H1 (cell line): ENCODE results near the gene LHFPL6. TPM values are rescaled to one million over a fixed set of nuclear protein-coding genes. Genes with fewer than 3 reads are reported as not detected.

Experiments used
- CTCF ChIA-PET: fragments of 300-600 bp; sonication (Branson Sonifier 250); formaldehyde crosslinking; loops from one replicate; lab custom pipeline; 2021; ENCODE audit not compliant: partially characterized antibody; lab: Charles Lee
- POLR2A ChIA-PET: fragments of 300-600 bp; sonication (Branson Sonifier 250); formaldehyde crosslinking; loops from one replicate; lab custom pipeline; 2021; ENCODE audit warnings: inconsistent platforms; ENCODE audit not compliant: partially characterized antibody; lab: Charles Lee
- DNase-seq, 2 experiments: peaks; one replicate each; pipeline versions ENCODE4 v3.0.0 to v3.0.0-alpha.2; 2010 to 2022; ENCODE audit warnings: low spot score in 2 of 2, low read depth in 1 of 2, mixed read lengths in 1 of 2
- FAIRE-seq: peaks from 2 replicates; lab custom pipeline; 2011; peaks lifted over from hg19 to GRCh38; lab: Jason Lieb, UNC
- H2AFZ ChIP-seq: 2 replicates; pipeline ENCODE4 v1.8.1; 2012; ENCODE audit warnings: low read length, inconsistent platforms
- H2AK5ac ChIP-seq: 2 replicates; pipeline ENCODE4 v1.6.1; 2013; ENCODE audit warnings: low read depth, low read length
- H2BK120ac ChIP-seq: replicated peaks from 2 replicates; pipeline ENCODE3; 2013; ENCODE audit warnings: low read depth, low read length, inconsistent platforms
- H2BK12ac ChIP-seq: 2 replicates; pipeline ENCODE4 v1.6.1; 2013; ENCODE audit warnings: low read depth, low read length
- H2BK15ac ChIP-seq: 2 replicates; pipeline ENCODE4 v1.6.1; 2013; ENCODE audit warnings: low read length
- H2BK20ac ChIP-seq: 2 replicates; pipeline ENCODE4 v1.6.1; 2013; ENCODE audit warnings: low read length
- H2BK5ac ChIP-seq: 2 replicates; pipeline ENCODE4 v1.6.1; 2013; ENCODE audit warnings: low read depth, low read length
- H3K14ac ChIP-seq: 2 replicates; pipeline ENCODE4 v1.6.1; 2013; ENCODE audit warnings: inconsistent platforms; ENCODE audit not compliant: insufficient read length
- H3K18ac ChIP-seq: 2 replicates; pipeline ENCODE4 v1.6.1; 2013; ENCODE audit warnings: low read length; ENCODE audit errors: extremely low read depth
- H3K23ac ChIP-seq: 2 replicates; pipeline ENCODE4 v1.6.1; 2013; ENCODE audit warnings: inconsistent platforms; ENCODE audit not compliant: insufficient read length
- H3K23me2 ChIP-seq: 2 replicates; pipeline ENCODE4 v1.6.1; 2013; ENCODE audit warnings: low read depth, low read length
- H3K27ac ChIP-seq: 2 replicates; pipeline ENCODE4 v1.6.1; 2011; ENCODE audit warnings: low read depth, low read length, inconsistent platforms
- H3K27me3 ChIP-seq, 4 experiments: replicated peaks in 1 of 4; 1 replicate in 1 of 4; 2 replicates in 3 of 4; pipeline versions ENCODE4 v1.6.1 to v1.8.1; 2011 to 2013; ENCODE audit warnings: low read length in 3 of 4, mild to moderate bottlenecking in 3 of 4, inconsistent platforms in 2 of 4, mixed read lengths in 2 of 4, moderate library complexity in 1 of 4; ENCODE audit not compliant: control insufficient read depth in 3 of 4, insufficient read depth in 3 of 4; ENCODE audit errors: extremely low read depth in 1 of 4
- H3K36me3 ChIP-seq, 4 experiments: 2 replicates each; pipeline versions ENCODE4 v1.6.1 to v1.8.1; 2011 to 2013; ENCODE audit warnings: mild to moderate bottlenecking in 4 of 4, low read length in 3 of 4, moderate library complexity in 2 of 4, control low read depth in 1 of 4, inconsistent platforms in 1 of 4; ENCODE audit not compliant: insufficient read depth in 4 of 4, control insufficient read depth in 2 of 4
- H3K4ac ChIP-seq: replicated peaks from 2 replicates; pipeline ENCODE3; 2013; ENCODE audit warnings: low read length, low read depth, mixed read lengths, inconsistent platforms; ENCODE audit not compliant: insufficient read length
- H3K4me1 ChIP-seq, 4 experiments: replicated peaks in 1 of 4; 1 replicate in 1 of 4; 2 replicates in 3 of 4; pipeline versions ENCODE4 v1.6.1 to v1.8.1; 2011 to 2013; ENCODE audit warnings: low read length in 3 of 4, inconsistent platforms in 2 of 4, mixed read lengths in 1 of 4; ENCODE audit not compliant: insufficient read depth in 4 of 4, control insufficient read depth in 3 of 4
- H3K4me2 ChIP-seq, 2 experiments: 2 replicates each; pipeline versions ENCODE4 v1.6.1 to v1.8.1; 2011 to 2013; ENCODE audit warnings: low read depth in 2 of 2, low read length in 2 of 2, control low read depth in 1 of 2, inconsistent platforms in 1 of 2, mild to moderate bottlenecking in 1 of 2; ENCODE audit not compliant: insufficient read depth in 1 of 2
- H3K4me3 ChIP-seq, 4 experiments: fragments of 200-600, 300-600 bp in 1 of 4; sonication (generic), shearing (Covaris generic), sonication (Bioruptor Twin) in 1 of 4; 2 replicates each; pipeline versions ENCODE4 v1.5.1 to v1.8.1; 2011 to 2016; ENCODE audit warnings: low read length in 4 of 4, low read depth in 3 of 4, control low read depth in 2 of 4, inconsistent platforms in 2 of 4, mild to moderate bottlenecking in 2 of 4, mixed read lengths in 1 of 4, moderate library complexity in 1 of 4; ENCODE audit not compliant: insufficient read depth in 2 of 4; ENCODE audit errors: extremely low read depth in 1 of 4
- H3K56ac ChIP-seq: replicated peaks from 2 replicates; pipeline ENCODE3; 2013; ENCODE audit warnings: low read depth, mild to moderate bottlenecking, mixed read lengths, low read length, inconsistent platforms; ENCODE audit not compliant: insufficient read length
- H3K79me1 ChIP-seq: 2 replicates; pipeline ENCODE4 v1.6.1; 2013; ENCODE audit warnings: low read depth, low read length, control low read depth
- H3K79me2 ChIP-seq, 2 experiments: 2 replicates each; pipeline versions ENCODE4 v1.6.1 to v1.8.1; 2012 to 2013; ENCODE audit warnings: low read length in 2 of 2, mild to moderate bottlenecking in 2 of 2, inconsistent platforms in 1 of 2; ENCODE audit not compliant: insufficient read depth in 2 of 2, control insufficient read depth in 1 of 2
- H3K9ac ChIP-seq, 4 experiments: replicated peaks in 1 of 4; 1 replicate in 1 of 4; 2 replicates in 3 of 4; pipeline versions ENCODE4 v1.6.1 to v1.8.1; 2011 to 2013; ENCODE audit warnings: low read depth in 3 of 4, low read length in 3 of 4, control low read depth in 2 of 4, mild to moderate bottlenecking in 2 of 4, moderate library complexity in 2 of 4, inconsistent platforms in 1 of 4; ENCODE audit errors: extremely low read depth in 1 of 4
- H3K9me3 ChIP-seq, 2 experiments: 2 replicates each; pipeline versions ENCODE4 v1.6.1 to v1.8.1; 2012 to 2013; ENCODE audit warnings: mild to moderate bottlenecking in 2 of 2, moderate library complexity in 2 of 2, control low read depth in 1 of 2, inconsistent platforms in 1 of 2, low read depth in 1 of 2, low read length in 1 of 2, mixed read lengths in 1 of 2; ENCODE audit not compliant: insufficient read depth in 2 of 2
- H4K20me1 ChIP-seq, 2 experiments: replicated peaks in 1 of 2; 2 replicates each; pipeline versions ENCODE3 to v1.8.1; 2011 to 2013; ENCODE audit warnings: inconsistent platforms in 2 of 2, low read length in 2 of 2, mild to moderate bottlenecking in 1 of 2; ENCODE audit not compliant: insufficient read depth in 2 of 2, control insufficient read depth in 1 of 2
- H4K5ac ChIP-seq: 2 replicates; pipeline ENCODE4 v1.6.1; 2013; ENCODE audit warnings: low read length, low read depth, mixed read lengths, inconsistent platforms; ENCODE audit not compliant: insufficient read length
- H4K8ac ChIP-seq: 2 replicates; pipeline ENCODE4 v1.8.0; 2013; ENCODE audit warnings: mild to moderate bottlenecking, moderate library complexity, low read length, inconsistent platforms; ENCODE audit not compliant: insufficient read depth; ENCODE audit errors: extremely low read depth
- H4K91ac ChIP-seq: replicated peaks from 2 replicates; pipeline ENCODE3; 2013; ENCODE audit warnings: low read length, mixed read lengths, inconsistent platforms; ENCODE audit not compliant: insufficient read length
- BACH1 ChIP-seq: IDR thresholded peaks from 2 replicates; pipeline ENCODE4 v1.6.1; 2012; ENCODE audit warnings: low read length, improper control_type of control experiment
- BCL11A ChIP-seq, 2 experiments: IDR thresholded peaks; one replicate each; pipeline ENCODE4 v1.6.1; 2011; ENCODE audit warnings: low read depth in 2 of 2, low read length in 2 of 2, mild to moderate bottlenecking in 2 of 2
- BRCA1 ChIP-seq: IDR thresholded peaks from 2 replicates; pipeline ENCODE4 v1.6.1; 2012; ENCODE audit warnings: low read depth, low read length, improper control_type of control experiment
- POLR2AphosphoS5 ChIP-seq: IDR thresholded peaks from 2 replicates; pipeline ENCODE4 v1.6.1; 2011; ENCODE audit warnings: low read depth, low read length
- RBBP5 ChIP-seq: IDR thresholded peaks from 2 replicates; pipeline ENCODE4 v1.7.1; 2012; ENCODE audit warnings: low read depth, mild to moderate bottlenecking, inconsistent platforms, low read length, moderate library complexity, borderline replicate concordance
- SIX5 ChIP-seq: IDR thresholded peaks from 2 replicates; pipeline ENCODE4 v1.6.1; 2011; ENCODE audit warnings: mild to moderate bottlenecking, low read depth, low read length
- SP2 ChIP-seq: IDR thresholded peaks from 2 replicates; pipeline ENCODE4 v1.6.1; 2012; ENCODE audit warnings: mild to moderate bottlenecking, low read length, inconsistent platforms
- WGBS, 2 experiments: shearing (Covaris generic) in 1 of 2; methylation state at CpG; one replicate each; pipeline versions ENCODE4 v1.1.6 to v1.1.7; 2013 to 2015; ENCODE audit warnings: low lambda C conversion rate in 2 of 2, mixed read lengths in 2 of 2, inconsistent platforms in 1 of 2, low coverage in 1 of 2, missing lambda C conversion rate in 1 of 2; ENCODE audit not compliant: insufficient replicate concordance in 2 of 2, insufficient coverage in 1 of 2, insufficient read length in 1 of 2; ENCODE audit errors: extremely low coverage in 1 of 2, missing lambda C conversion rate in 1 of 2; 5-methylcytosine and 5-hydroxymethylcytosine counted together
- polyA plus RNA-seq, 7 experiments: library from polyadenylated mRNA; depleted of rRNA in 3 of 7; stranded (reverse) in 5 of 7; unstranded in 2 of 7; fragments of >200 nt in 5 of 7; fragments of 200-250 nt in 2 of 7; gene quantifications; 1 replicate in 5 of 7; 2 replicates in 1 of 7; 4 replicates in 1 of 7; pipeline versions ENCODE4 v1.2.1 to v1.2.3, GENCODE V29; 2011 to 2013; ENCODE audit warnings: missing spikeins in 2 of 7, mixed read lengths in 2 of 7
- total RNA-seq: library from RNA; stranded (reverse); fragmentation: NEBNext Ultra II Directional; extraction: Animal tissue kit (Norgen Biotek cat#: 25700); gene quantifications from 2 replicates; pipeline ENCODE4 v1.2.1, GENCODE V29; 2021

LHFPL6 gene
- total and polyA plus RNA-seq, 2 of the 8 experiments (the other 6 are each of a cell fraction or from before 2014, with no cell fraction given), result 7.6 to 17.0 TPM

GRCh38 chr13:39408512-39408911, 194.5 kb downstream of the LHFPL6 start:
- no peaks in the 10 kb centered on the region for H3K79me1 ChIP-seq
- H4K8ac ChIP-seq, result no peak overlapping the region
- FAIRE-seq (no peak), DNase-seq (no peak)
- no peak overlapping the region for H3K4me3 ChIP-seq
- H2BK120ac ChIP-seq, result no peak overlapping the region
- ChIA-PET CTCF (interaction anchor here (0.8 to 2.1 kb wide), 8 partner anchors 9 to 362 kb away, joined by 3 to 9 read pairs (median 4); no protein-coding TSS in a partner anchor), POLR2A (no interaction called here)
- H3K14ac ChIP-seq, result no peak overlapping the region
- H2BK15ac ChIP-seq, result no peak overlapping the region
- H3K79me2 ChIP-seq, result no peaks in the 10 kb centered on the region
- H3K9ac ChIP-seq, result no peak overlapping the region
- no peak overlapping the region for H4K5ac ChIP-seq
- H3K9me3 ChIP-seq, result no peaks in the 10 kb centered on the region
- no peak overlapping the region for H3K4ac ChIP-seq
- H4K91ac ChIP-seq, result no peak overlapping the region
- H2BK5ac ChIP-seq, result no peak overlapping the region
- H3K27ac ChIP-seq, result no peak overlapping the region
- no peaks in the 10 kb centered on the region for H3K36me3 ChIP-seq
- H2BK20ac ChIP-seq, result no peak overlapping the region
- peaks cover 2 to 19% (median 11%) of the 10 kb centered on the region in 4 experiments; a peak in 5 of 7 replicates for H3K4me1 ChIP-seq
- no peak overlapping the region for H2AFZ ChIP-seq
- WGBS, 2 experiments, result 91% methylated on average over 3 of the region's 3 CpGs; no CpG with 5 or more reads in 1 of the 2 experiments
- H3K4me2 ChIP-seq, result no peak overlapping the region
- no peaks in the 10 kb centered on the region for H3K27me3 ChIP-seq
- H3K56ac ChIP-seq, result no peak overlapping the region
- no peaks in the 10 kb centered on the region for H3K23me2 ChIP-seq
- no peak overlapping the region for H2AK5ac ChIP-seq
- no peak overlapping the region for H3K23ac ChIP-seq
- no peak overlapping the region for H3K18ac ChIP-seq
- no peaks in the 10 kb centered on the region for H4K20me1 ChIP-seq
- H2BK12ac ChIP-seq, result no peak overlapping the region
- TF ChIP-seq RBBP5 (no peak), BCL11A (IDR thresholded peaks at IDR 0.05; ENCODE audit: low read depth in 2 of 2, low read length in 2 of 2) (no peak), POLR2AphosphoS5 (no peak), SP2 (no peak), SIX5 (no peak), BRCA1 (no peak), BACH1 (no peak)
